ENCODE data around the gene COPG1. TPM values are rescaled to one million over a fixed set of nuclear protein-coding genes. Genes with fewer than 3 reads are reported as not detected.

The COPG1 gene
- total and polyA plus RNA-seq, 2 experiments from 2014 or later, result 50.0 to 106 TPM

GRCh38 chr3:129308636-129309035, 59.2 kb downstream of the COPG1 start:
- no peak overlapping the region; the same call in 2 of the 3 replicates for H3K4me3 Mint-ChIP-seq
- Histone ChIP-seq H3K9me2 (ENCODE audit: insufficient read depth) (no peaks in the 10 kb centered on the region), H3K79me2 (replicated peaks; ENCODE audit: insufficient read depth) (no peaks in the 10 kb centered on the region), H4K20me1 (replicated peaks; ENCODE audit: insufficient read depth) (no peaks in the 10 kb centered on the region), H3K4me1 (ENCODE audit: insufficient read depth) (peaks cover 20% of the 10 kb centered on the region), H3K4me3 (no peak overlapping the region), H3K4me2 (no peak overlapping the region), H3K36me3 (ENCODE audit: insufficient read depth) (no peaks in the 10 kb centered on the region), H3K27ac (ENCODE audit: low read depth) (no peak overlapping the region), H3F3A (replicated peaks; ENCODE audit: low read depth) (peaks cover 9% of the 10 kb centered on the region), H3K27me3 (ENCODE audit: insufficient read depth) (no peaks in the 10 kb centered on the region), H2AFZ (no peak overlapping the region)
- H3K4me1 Mint-ChIP-seq, result peaks cover 25% of the 10 kb centered on the region
- DNase-seq (ENCODE audit: low spot score) (no peak), ATAC-seq (no peak)
- TF ChIP-seq, protein P1, sequence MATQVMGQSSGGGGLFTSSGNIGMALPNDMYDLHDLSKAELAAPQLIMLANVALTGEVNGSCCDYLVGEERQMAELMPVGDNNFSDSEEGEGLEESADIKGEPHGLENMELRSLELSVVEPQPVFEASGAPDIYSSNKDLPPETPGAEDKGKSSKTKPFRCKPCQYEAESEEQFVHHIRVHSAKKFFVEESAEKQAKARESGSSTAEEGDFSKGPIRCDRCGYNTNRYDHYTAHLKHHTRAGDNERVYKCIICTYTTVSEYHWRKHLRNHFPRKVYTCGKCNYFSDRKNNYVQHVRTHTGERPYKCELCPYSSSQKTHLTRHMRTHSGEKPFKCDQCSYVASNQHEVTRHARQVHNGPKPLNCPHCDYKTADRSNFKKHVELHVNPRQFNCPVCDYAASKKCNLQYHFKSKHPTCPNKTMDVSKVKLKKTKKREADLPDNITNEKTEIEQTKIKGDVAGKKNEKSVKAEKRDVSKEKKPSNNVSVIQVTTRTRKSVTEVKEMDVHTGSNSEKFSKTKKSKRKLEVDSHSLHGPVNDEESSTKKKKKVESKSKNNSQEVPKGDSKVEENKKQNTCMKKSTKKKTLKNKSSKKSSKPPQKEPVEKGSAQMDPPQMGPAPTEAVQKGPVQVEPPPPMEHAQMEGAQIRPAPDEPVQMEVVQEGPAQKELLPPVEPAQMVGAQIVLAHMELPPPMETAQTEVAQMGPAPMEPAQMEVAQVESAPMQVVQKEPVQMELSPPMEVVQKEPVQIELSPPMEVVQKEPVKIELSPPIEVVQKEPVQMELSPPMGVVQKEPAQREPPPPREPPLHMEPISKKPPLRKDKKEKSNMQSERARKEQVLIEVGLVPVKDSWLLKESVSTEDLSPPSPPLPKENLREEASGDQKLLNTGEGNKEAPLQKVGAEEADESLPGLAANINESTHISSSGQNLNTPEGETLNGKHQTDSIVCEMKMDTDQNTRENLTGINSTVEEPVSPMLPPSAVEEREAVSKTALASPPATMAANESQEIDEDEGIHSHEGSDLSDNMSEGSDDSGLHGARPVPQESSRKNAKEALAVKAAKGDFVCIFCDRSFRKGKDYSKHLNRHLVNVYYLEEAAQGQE (IDR thresholded peaks at IDR 0.05; ENCODE audit: unreplicated experiment), result no peak
- TF ChIP-seq CTCF (conservative IDR thresholded peaks at IDR 0.05; ENCODE audit: low read depth in 2 of 2) (no peak), NANOG (IDR thresholded peaks at IDR 0.05; ENCODE audit: borderline replicate concordance) (no peak), CREB1 (CRISPR knock-in tag; IDR thresholded peaks at IDR 0.05; ENCODE audit: low read depth) (no peak), POLR2AphosphoS5 (IDR thresholded peaks at IDR 0.05; ENCODE audit: low read depth) (no peak), ZNF114 (CRISPR knock-in tag; IDR thresholded peaks at IDR 0.05) (no peak), JUNB (IDR thresholded peaks at IDR 0.05; ENCODE audit: unreplicated experiment) (no peak), STAT1 (IDR thresholded peaks at IDR 0.05; ENCODE audit: unreplicated experiment) (no peak), EZH2 (IDR thresholded peaks at IDR 0.05; ENCODE audit: low read depth, unreplicated experiment) (no peak), EZH2phosphoT487 (IDR thresholded peaks at IDR 0.05; ENCODE audit: unreplicated experiment) (no peak), ZNF331 (CRISPR knock-in tag; IDR thresholded peaks at IDR 0.05; ENCODE audit: low read depth) (no peak)
- TF ChIP-seq, protein P2, sequence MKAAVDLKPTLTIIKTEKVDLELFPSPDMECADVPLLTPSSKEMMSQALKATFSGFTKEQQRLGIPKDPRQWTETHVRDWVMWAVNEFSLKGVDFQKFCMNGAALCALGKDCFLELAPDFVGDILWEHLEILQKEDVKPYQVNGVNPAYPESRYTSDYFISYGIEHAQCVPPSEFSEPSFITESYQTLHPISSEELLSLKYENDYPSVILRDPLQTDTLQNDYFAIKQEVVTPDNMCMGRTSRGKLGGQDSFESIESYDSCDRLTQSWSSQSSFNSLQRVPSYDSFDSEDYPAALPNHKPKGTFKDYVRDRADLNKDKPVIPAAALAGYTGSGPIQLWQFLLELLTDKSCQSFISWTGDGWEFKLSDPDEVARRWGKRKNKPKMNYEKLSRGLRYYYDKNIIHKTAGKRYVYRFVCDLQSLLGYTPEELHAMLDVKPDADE (IDR thresholded peaks at IDR 0.05), result no peak
- H3K27ac Mint-ChIP-seq, result no peak overlapping the region
- no peaks in the 10 kb centered on the region; the same call in 2 of the 3 replicates for H3K9me3 Mint-ChIP-seq
- H3K36me3 Mint-ChIP-seq (ENCODE audit: low read depth), result peaks cover 12% of the 10 kb centered on the region
- H3K27me3 Mint-ChIP-seq (ENCODE audit: insufficient read depth, low read depth, poor library complexity), result peaks cover 14% of the 10 kb centered on the region
